ENCODE measurements around the gene ITGA4.

The ITGA4 gene

DNA sequence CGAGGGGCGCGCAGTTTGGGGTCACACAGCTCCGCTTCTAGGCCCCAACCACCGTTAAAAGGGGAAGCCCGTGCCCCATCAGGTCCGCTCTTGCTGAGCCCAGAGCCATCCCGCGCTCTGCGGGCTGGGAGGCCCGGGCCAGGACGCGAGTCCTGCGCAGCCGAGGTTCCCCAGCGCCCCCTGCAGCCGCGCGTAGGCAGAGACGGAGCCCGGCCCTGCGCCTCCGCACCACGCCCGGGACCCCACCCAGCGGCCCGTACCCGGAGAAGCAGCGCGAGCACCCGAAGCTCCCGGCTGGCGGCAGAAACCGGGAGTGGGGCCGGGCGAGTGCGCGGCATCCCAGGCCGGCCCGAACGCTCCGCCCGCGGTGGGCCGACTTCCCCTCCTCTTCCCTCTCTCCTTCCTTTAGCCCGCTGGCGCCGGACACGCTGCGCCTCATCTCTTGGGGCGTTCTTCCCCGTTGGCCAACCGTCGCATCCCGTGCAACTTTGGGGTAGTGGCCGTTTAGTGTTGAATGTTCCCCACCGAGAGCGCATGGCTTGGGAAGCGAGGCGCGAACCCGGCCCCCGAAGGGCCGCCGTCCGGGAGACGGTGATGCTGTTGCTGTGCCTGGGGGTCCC is at the start of gene ITGA4:
Gene ITGA4 (plus strand): TSS at position 266 of the 620 bp plus-strand sequence. CDS start 269 bp downstream, at position 535.
- DNase-seq (peak; percentile 86), ATAC-seq (ENCODE audit: insufficient read depth, low read depth) (peak; percentile 76)
- peak within 1 kb of the TSS; percentile 91 for H3K4me2 ChIP-seq (ENCODE audit: insufficient read depth, low read length)
- no peaks in the 10 kb centered on the region for H3K9me3 ChIP-seq (ENCODE audit: insufficient read depth, low read length, severe bottlenecking)
- peaks cover 48% of the 10 kb centered on the region for H3K4me1 ChIP-seq (ENCODE audit: insufficient read depth, low read length)
- TF ChIP-seq EZH2 (IDR thresholded peaks at IDR 0.05; ENCODE audit: borderline replicate concordance, low read depth, low read length, severe bottlenecking), result no peak
- peak; percentile 85 for TF ChIP-seq CTCF (IDR thresholded peaks at IDR 0.05; ENCODE audit: borderline replicate concordance, extremely low read depth, low read length, poor library complexity, severe bottlenecking)
- no peaks in the 10 kb centered on the region for H3K27me3 ChIP-seq (ENCODE audit: insufficient read depth, low read length, poor library complexity)
- H3K4me3 ChIP-seq (ENCODE audit: low read depth in 1 of 2, low read length in 2 of 2), result peak within 1 kb of the TSS; percentile 65 to 66
- H3K27ac ChIP-seq (ENCODE audit: low read length), result peak within 1 kb of the TSS; percentile 97
- H2AFZ ChIP-seq (ENCODE audit: low read depth, low read length), result peak within 1 kb of the TSS; percentile 56
- peak within 1 kb of the TSS; percentile 99 for H3K9ac ChIP-seq (ENCODE audit: low read depth, low read length)
- H4K20me1 ChIP-seq (ENCODE audit: insufficient read depth, low read length), result peaks cover 6% of the 10 kb centered on the region
- H3K79me2 ChIP-seq (ENCODE audit: insufficient read depth, low read length), result peaks cover 50% of the 10 kb centered on the region
- H3K36me3 ChIP-seq (ENCODE audit: insufficient read depth, low read length), result peaks cover 46% of the 10 kb centered on the region

DNA sequence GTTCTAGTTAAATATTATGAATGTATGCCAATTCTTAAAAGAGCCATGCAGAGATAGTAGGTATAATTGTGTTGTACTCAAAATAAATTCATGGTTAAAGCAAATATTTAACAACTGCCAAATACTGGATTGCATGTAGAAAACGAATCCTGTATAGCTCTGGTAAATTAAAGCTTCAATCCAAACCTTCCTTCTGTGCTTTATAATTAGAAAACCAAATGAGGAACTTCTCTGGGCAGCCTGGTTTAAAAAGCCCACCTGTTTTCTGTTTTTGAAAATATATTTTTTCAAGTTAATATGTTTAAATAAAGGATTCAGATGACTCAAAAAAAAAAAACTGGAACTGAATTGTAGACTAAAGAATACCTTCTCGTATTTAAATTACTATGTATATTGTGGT is 48.3 kb upstream of the ITGA4 start:
- no peak overlapping the region for H3K4me2 ChIP-seq (ENCODE audit: insufficient read depth, low read length)
- no peak overlapping the region for H3K4me3 ChIP-seq (ENCODE audit: low read depth in 1 of 2, low read length in 2 of 2)
- no peaks in the 10 kb centered on the region for H3K27me3 ChIP-seq (ENCODE audit: insufficient read depth, low read length, poor library complexity)
- ATAC-seq (ENCODE audit: insufficient read depth, low read depth) (no peak), DNase-seq (no peak)
- peaks cover 3% of the 10 kb centered on the region; the same call in 1 of the 2 replicates for H3K79me2 ChIP-seq (ENCODE audit: insufficient read depth, low read length)
- peaks cover 2% of the 10 kb centered on the region for H3K9me3 ChIP-seq (ENCODE audit: insufficient read depth, low read length, severe bottlenecking)
- no peaks in the 10 kb centered on the region; the same call in 1 of the 2 replicates for H3K36me3 ChIP-seq (ENCODE audit: insufficient read depth, low read length)
- H3K27ac ChIP-seq (ENCODE audit: low read length), result 0 out of 2 replicates have a peak overlapping the region, but pooled peaks have one; percentile 5
- H4K20me1 ChIP-seq (ENCODE audit: insufficient read depth, low read length), result no peaks in the 10 kb centered on the region
- no peak overlapping the region for H2AFZ ChIP-seq (ENCODE audit: low read depth, low read length)
- TF ChIP-seq EZH2 (IDR thresholded peaks at IDR 0.05; ENCODE audit: borderline replicate concordance, low read depth, low read length, severe bottlenecking) (no peak), CTCF (IDR thresholded peaks at IDR 0.05; ENCODE audit: borderline replicate concordance, extremely low read depth, low read length, poor library complexity, severe bottlenecking) (no peak)
- H3K9ac ChIP-seq (ENCODE audit: low read depth, low read length), result no peak overlapping the region
- peaks cover 56% of the 10 kb centered on the region for H3K4me1 ChIP-seq (ENCODE audit: insufficient read depth, low read length)

- TF ChIP-seq CTCF (IDR thresholded peaks at IDR 0.05; ENCODE audit: borderline replicate concordance, extremely low read depth, low read length, poor library complexity, severe bottlenecking) (no peak), EZH2 (IDR thresholded peaks at IDR 0.05; ENCODE audit: borderline replicate concordance, low read depth, low read length, severe bottlenecking) (no peak)
- Histone ChIP-seq H2AFZ (ENCODE audit: low read depth, low read length) (peak overlapping the region; percentile 51; the same call in 1 of the 2 replicates), H3K27me3 (ENCODE audit: insufficient read depth, low read length, poor library complexity) (no peaks in the 10 kb centered on the region), H3K27ac (ENCODE audit: low read length) (peak overlapping the region; percentile 99), H3K36me3 (ENCODE audit: insufficient read depth, low read length) (no peaks in the 10 kb centered on the region; the same call in 1 of the 2 replicates), H3K9ac (ENCODE audit: low read depth, low read length) (peak overlapping the region; percentile 70), H3K4me3 (ENCODE audit: low read depth in 1 of 2, low read length in 2 of 2) (peak overlapping the region in 1 of 2 experiments; percentile 39; a peak in 1 of 4 replicates), H3K79me2 (ENCODE audit: insufficient read depth, low read length) (peaks cover 3% of the 10 kb centered on the region; the same call in 1 of the 2 replicates), H3K4me2 (ENCODE audit: insufficient read depth, low read length) (peak overlapping the region; percentile 60), H3K9me3 (ENCODE audit: insufficient read depth, low read length, severe bottlenecking) (peaks cover 4% of the 10 kb centered on the region), H3K4me1 (ENCODE audit: insufficient read depth, low read length) (peaks cover 59% of the 10 kb centered on the region), H4K20me1 (ENCODE audit: insufficient read depth, low read length) (no peaks in the 10 kb centered on the region)
- DNase-seq, result peak; percentile 100
- peak; percentile 99 for ATAC-seq (ENCODE audit: insufficient read depth, low read depth)
Measured at GRCh38 chr2:181411105-181411849, 45.9 kb upstream of the ITGA4 start.

All from DND-41 (cell line).